BLaER1 (cell line): ENCODE measurements around the gene POTEF.
"Not testable (repeated sequence)": the region's sequence is repeated elsewhere in the genome, so short reads cannot be mapped to it uniquely, and the experiment has no call there.

Source experiments
- H3K27ac ChIP-seq: shearing (Covaris generic); formaldehyde crosslinking; 2 replicates; pipeline ENCODE4 v1.8.1; 2022
- H3K27me3 ChIP-seq: shearing (Covaris generic); formaldehyde crosslinking; 2 replicates; pipeline ENCODE4 v1.8.1; 2022
- H3K36me3 ChIP-seq: shearing (Covaris generic); formaldehyde crosslinking; 2 replicates; pipeline ENCODE4 v1.8.1; 2022
- H3K4me1 ChIP-seq: shearing (Covaris generic); formaldehyde crosslinking; 2 replicates; pipeline ENCODE4 v1.8.1; 2022
- H3K4me2 ChIP-seq: shearing (Covaris generic); formaldehyde crosslinking; 2 replicates; pipeline ENCODE4 v1.8.1; 2022
- H3K4me3 ChIP-seq: shearing (Covaris generic); formaldehyde crosslinking; 2 replicates; pipeline ENCODE4 v1.8.1; 2022
- H3K9ac ChIP-seq: shearing (Covaris generic); formaldehyde crosslinking; 2 replicates; pipeline ENCODE4 v1.8.1; 2022
- H3K9me3 ChIP-seq: shearing (Covaris generic); formaldehyde crosslinking; 2 replicates; pipeline ENCODE4 v1.8.1; 2022
- H4K20me1 ChIP-seq: shearing (Covaris generic); formaldehyde crosslinking; 2 replicates; pipeline ENCODE4 v1.8.1; 2022
- Cebpa-rat ChIP-seq: shearing (Covaris generic); IDR thresholded peaks from 2 replicates; pipeline ENCODE4 v1.8.1; 2022

The POTEF gene

DNA sequence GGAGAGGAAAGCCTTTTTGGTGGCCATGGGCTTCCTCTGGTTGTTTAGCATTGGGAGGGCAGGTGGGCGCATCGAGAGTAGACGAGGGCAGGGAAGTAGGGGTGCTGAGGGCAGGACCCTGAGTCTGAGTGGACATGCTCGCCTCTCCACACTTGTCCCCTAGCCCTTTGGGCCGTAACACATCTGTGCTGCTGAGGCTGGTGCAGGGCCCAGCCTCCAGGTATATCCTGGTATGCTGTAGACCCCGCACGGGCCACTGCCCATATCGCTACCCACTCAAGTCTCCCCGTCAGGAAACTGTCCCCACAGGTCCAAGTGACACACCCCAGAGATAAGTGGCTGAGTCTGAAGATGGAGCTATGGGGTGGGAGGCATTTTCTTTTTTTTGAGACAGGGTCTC is 29.6 kb upstream of the POTEF start:
- peaks cover 81% of the 10 kb centered on the region for H4K20me1 ChIP-seq
- peaks cover 63% of the 10 kb centered on the region for H3K36me3 ChIP-seq
- H3K27ac ChIP-seq = peak overlapping the region; percentile 92
- 0 out of 2 replicates have a peak overlapping the region, but pooled peaks have one; percentile 38 for H3K9ac ChIP-seq
- no peaks in the 10 kb centered on the region for H3K27me3 ChIP-seq
- H3K4me3 ChIP-seq = no peak overlapping the region
- H3K4me1 ChIP-seq = peaks cover 56% of the 10 kb centered on the region
- no peaks in the 10 kb centered on the region for H3K9me3 ChIP-seq
- no peak for TF ChIP-seq Cebpa-rat
- H3K4me2 ChIP-seq = peak overlapping the region; percentile 86

DNA sequence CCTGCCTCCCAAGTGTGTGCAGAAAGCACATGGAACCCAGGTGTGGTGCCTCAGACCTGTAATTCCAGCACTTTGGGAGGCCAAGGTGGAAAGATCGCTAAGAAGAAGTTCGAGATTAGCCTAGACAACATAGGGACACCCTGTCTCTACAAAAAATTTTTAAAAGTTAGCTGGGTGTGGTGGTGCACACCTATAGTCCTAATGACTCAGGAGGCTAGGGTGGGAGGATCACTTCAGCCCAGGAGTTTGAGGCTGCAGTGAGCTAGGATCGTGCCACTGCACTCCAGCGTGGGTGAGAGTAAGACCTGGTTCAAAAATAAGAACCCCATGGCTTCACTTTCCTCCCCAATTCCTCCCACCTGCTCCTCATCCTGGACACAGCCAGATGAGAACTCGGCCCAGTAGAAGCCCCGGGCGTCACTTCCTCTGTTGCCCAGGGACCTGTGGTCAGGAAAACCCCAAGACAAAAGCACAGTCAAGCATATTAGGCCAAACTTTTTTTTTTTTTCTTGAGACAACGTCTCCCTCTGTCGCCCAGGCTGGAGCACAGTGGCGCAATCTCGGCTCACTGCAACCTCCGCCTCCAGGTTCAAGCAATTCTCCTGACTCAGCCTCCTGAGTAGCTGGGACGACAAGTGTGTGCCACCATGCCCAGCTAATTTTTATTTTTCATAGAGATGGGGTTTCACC is 28.9 kb upstream of the POTEF start:
- Histone ChIP-seq H3K36me3 (peaks cover 63% of the 10 kb centered on the region), H3K9ac (peak overlapping the region; percentile 71), H3K27ac (peak overlapping the region; percentile 92), H3K4me3 (peak overlapping the region; percentile 48; the same call in 1 of the 2 replicates), H4K20me1 (peaks cover 79% of the 10 kb centered on the region), H3K4me2 (peak overlapping the region; percentile 86), H3K4me1 (peaks cover 56% of the 10 kb centered on the region)
- H3K9me3 ChIP-seq, H3K27me3 ChIP-seq: not testable (repeated sequence)
- TF ChIP-seq Cebpa-rat = peak; percentile 93

DNA sequence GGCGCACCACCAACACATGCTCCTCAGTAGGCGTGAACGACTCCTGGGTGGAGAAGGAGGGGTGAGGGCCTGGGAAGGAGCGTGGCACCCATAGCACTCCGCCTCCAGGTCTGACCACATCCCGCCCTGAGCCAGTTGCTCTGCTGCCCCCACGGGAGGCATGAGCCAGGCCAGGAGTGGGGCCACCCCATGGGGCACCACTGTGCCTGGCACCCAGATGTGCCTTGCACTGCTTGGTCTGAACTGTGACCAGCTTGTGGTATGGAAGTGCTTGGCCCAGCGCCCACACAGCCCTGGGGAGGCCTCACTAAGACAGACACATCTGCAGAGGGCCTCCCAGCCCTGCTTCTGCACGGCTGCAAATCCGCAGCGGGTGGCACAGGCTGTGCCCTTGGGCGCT is 28.3 kb upstream of the POTEF start:
- Histone ChIP-seq H3K4me3 (peak overlapping the region; percentile 48; the same call in 1 of the 2 replicates), H3K4me1 (peaks cover 56% of the 10 kb centered on the region), H3K36me3 (peaks cover 63% of the 10 kb centered on the region), H3K27ac (peak overlapping the region; percentile 92), H3K4me2 (peak overlapping the region; percentile 86), H3K9ac (peak overlapping the region; percentile 71), H4K20me1 (peaks cover 72% of the 10 kb centered on the region)
- not testable (repeated sequence) for H3K9me3 ChIP-seq, H3K27me3 ChIP-seq

DNA sequence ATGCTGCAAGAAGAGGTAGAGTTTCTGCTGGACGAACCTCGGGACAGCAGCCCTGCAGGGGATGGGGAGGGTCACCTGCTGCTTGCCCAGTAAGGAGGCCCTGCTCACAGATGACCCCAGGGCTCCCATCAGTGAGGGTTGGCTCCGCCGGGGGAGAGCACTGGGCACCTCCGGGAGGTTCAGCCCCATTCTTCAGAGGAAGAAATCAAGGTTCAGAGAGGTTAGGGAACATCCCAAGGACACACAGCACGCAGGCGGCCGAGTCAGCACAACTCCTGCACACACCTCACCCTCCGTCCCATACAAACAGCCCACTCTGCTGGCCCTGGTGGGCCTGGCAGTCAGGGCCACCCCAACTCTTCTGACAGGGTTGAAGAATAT is 27.6 kb upstream of the POTEF start:
- Histone ChIP-seq H3K27ac (peak overlapping the region; percentile 47), H3K9me3 (no peaks in the 10 kb centered on the region), H4K20me1 (peaks cover 66% of the 10 kb centered on the region), H3K4me1 (peaks cover 56% of the 10 kb centered on the region), H3K4me3 (no peak overlapping the region), H3K36me3 (peaks cover 66% of the 10 kb centered on the region), H3K9ac (no peak overlapping the region; the same call in 1 of the 2 replicates), H3K27me3 (no peaks in the 10 kb centered on the region), H3K4me2 (peak overlapping the region; percentile 86)
- TF ChIP-seq Cebpa-rat = no peak

DNA sequence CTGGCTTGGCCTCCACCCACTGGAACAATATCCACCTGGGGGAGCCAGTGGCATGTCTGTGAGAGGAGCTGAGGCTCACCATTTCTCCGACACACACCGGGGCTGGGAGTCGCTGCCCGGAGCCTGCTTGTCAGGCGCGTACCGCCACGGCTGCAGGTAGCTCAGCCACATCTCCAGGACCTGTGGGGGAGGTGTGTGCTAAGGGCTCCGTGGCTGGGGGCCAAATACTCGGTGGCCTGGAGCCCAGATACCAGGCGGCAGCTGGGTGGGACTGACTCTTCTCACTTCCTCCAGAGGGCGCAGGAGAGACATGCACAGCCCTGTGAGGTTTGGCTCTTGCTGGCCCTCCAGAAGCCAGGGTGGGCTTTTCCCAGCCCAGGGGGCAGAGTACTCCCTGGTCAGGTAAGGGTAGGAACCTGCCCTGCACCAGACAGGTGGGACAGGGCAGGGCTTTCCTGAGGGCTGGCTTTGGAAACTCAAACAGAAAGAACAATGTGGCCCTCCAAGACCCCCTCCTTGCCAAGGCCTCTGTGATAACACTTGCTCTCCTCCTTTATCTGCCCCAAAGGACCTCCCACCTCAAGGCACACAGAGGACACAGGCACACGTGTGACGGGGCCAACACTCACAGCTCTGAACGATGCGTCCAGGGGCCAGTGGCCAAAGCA is 27.1 kb upstream of the POTEF start:
- Histone ChIP-seq H4K20me1 (peaks cover 60% of the 10 kb centered on the region), H3K36me3 (peaks cover 63% of the 10 kb centered on the region), H3K4me1 (peaks cover 51% of the 10 kb centered on the region), H3K4me2 (peak overlapping the region; percentile 86), H3K27ac (peak overlapping the region; percentile 47)
- H3K9ac ChIP-seq, H3K9me3 ChIP-seq, H3K4me3 ChIP-seq, H3K27me3 ChIP-seq: not testable (repeated sequence)

DNA sequence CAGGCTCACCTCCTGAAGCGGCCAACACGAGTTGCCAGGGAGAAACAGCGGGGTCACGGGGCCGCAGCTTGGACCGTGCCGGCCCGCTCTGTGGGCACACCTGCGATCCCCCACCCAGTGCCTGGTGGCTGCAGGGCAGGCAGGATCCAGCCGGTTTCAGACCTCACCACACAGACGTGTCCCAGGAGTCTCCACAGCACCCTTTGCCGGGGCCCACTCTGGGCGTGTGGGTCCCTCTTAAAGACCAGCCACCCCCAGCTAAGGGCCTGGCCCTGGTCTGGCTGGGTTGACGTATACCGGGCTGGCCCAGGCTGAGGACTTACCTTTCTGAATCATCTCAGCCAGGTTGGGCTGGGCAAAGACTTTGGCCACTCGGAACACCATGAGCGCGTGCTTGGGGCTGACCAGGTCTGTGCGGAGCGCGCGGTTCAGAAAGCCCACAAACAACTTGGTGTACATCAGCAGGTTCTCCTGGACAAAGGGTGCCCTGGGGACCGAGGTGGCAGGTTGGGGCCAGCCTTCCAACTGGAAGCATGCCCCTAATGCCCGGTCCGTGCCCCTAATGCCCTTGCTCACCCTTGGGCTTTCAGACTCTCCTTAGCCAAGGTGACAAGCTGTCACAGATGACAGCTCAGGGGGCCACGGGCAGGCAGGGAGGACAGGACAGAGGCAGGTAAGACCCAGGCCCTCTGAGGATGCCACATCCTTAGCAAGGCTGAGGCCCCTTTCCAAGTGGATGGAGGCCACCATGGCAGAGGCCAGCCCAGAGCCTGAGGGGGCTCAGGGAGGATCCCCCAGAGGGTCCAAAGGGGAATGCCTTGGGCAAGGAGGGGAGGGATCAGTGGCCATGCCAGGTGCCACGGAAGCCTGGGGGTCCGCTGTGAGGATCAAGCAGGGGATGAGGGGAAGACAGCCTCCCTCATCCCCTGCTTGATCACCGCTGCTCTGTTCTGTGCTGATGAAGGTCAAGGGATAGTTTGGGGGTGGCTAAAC is 26.0 kb upstream of the POTEF start:
- peaks cover 70% of the 10 kb centered on the region for H3K36me3 ChIP-seq
- no peak for TF ChIP-seq Cebpa-rat
- H3K4me1 ChIP-seq = peaks cover 44% of the 10 kb centered on the region

DNA sequence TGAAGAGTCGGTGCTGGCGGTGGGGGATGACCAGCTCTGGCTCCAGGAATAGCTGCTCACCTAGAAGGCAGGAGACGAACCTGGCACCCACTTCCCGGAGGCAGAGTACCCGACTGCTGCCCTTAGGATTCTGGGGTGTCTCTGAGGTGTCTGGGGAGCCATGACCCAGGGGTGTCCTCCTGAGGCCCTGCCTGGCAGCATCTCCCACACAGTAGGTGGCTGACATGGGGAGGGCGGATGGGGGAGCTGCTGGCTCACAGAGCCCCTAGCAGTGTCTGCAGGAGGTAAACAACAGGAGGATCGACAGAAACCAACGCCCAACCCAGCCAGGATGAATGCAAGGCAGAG is 25.4 kb upstream of the POTEF start:
- H3K9me3 ChIP-seq, H3K27me3 ChIP-seq, H3K4me2 ChIP-seq, H3K27ac ChIP-seq, H3K9ac ChIP-seq, H3K4me3 ChIP-seq: not testable (repeated sequence)
- peaks cover 39% of the 10 kb centered on the region for H3K4me1 ChIP-seq
- peaks cover 43% of the 10 kb centered on the region for H4K20me1 ChIP-seq
- peaks cover 63% of the 10 kb centered on the region for H3K36me3 ChIP-seq

More for the DNA sequence above, 26.0 kb upstream of the POTEF start:
- Histone ChIP-seq H4K20me1 (peaks cover 50% of the 10 kb centered on the region), H3K27me3 (no peaks in the 10 kb centered on the region), H3K27ac (0 out of 2 replicates have a peak overlapping the region, but pooled peaks have one; percentile 6), H3K9ac (no peak overlapping the region), H3K4me2 (no peak overlapping the region), H3K4me3 (no peak overlapping the region), H3K9me3 (no peaks in the 10 kb centered on the region)

DNA sequence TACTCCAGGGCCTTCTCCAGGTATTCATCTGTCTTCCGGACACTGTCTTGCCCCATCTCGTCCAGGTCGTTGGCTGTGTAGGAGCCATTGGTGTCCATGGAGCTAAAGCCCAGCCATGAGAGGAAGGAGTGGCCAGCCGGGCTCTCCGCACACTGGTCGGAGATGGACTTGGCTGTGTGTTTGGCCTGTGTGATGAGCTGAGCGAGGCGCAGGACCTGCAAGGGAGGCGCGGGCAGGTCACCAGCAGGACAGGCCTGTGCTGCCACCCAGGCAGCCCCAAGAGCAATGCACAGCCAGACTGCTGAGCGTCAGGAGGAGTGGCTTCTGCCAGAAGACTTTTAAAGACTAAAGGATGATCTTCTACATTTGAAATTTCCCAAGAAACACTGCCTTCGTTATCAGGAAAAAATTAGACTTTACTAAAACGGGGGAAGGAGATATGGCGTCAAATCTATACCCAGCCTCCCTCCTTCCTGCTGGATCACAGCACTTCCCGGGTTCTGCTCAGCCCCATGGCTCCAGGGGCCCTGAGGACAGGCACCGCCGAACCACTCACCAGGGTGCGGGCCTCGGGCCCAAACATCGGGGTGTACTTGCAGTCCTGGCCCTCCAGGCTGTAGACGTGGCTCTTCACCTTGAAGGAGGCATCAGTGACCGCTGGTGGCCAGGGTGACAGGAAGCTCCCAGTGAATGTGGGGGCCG is 24.9 kb upstream of the POTEF start:
- H3K9me3 ChIP-seq, H3K27ac ChIP-seq, H3K9ac ChIP-seq, H3K4me3 ChIP-seq, H3K4me2 ChIP-seq, H3K27me3 ChIP-seq: not testable (repeated sequence)
- Histone ChIP-seq H4K20me1 (peaks cover 38% of the 10 kb centered on the region), H3K4me1 (peaks cover 39% of the 10 kb centered on the region), H3K36me3 (peaks cover 59% of the 10 kb centered on the region)

DNA sequence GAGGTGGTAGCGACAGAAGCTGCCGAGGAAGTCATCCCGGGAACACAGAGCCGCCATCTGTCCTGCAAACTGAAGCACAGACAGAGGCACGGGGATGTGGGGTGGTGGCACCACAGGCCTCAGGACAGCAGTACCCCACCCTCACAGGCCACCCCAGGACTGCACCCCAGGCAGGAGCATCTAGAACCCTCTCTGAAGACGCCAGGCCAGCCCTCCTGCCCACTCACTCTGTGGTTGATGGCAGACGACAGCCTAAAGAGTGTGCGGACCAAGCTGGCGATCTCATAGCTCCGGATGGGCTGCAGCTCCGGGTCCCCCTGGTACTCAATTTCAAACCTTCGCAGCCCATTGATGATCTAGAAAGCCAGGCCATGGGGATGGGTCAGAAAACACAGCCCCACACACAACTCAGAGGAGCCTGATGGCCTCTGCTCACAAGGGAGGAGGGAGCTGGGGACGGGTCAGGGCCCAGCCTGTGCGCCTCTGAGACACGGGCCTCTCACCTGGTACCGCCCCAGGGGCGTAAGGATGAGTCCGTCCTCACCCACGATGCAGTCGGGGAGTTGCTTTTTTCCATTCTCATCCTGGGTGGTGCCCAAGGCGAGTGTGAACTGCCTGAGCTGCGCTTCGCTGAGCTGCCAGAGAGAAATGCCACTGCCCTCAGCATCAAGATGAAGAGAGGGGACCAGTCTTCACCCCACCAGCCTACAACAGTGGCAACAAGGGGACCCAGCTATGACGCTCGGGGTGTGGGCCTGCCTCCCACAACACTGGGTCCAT is 24.0 kb upstream of the POTEF start:
- H4K20me1 ChIP-seq = peaks cover 30% of the 10 kb centered on the region
- TF ChIP-seq Cebpa-rat = no peak
- H3K36me3 ChIP-seq = peaks cover 56% of the 10 kb centered on the region

DNA sequence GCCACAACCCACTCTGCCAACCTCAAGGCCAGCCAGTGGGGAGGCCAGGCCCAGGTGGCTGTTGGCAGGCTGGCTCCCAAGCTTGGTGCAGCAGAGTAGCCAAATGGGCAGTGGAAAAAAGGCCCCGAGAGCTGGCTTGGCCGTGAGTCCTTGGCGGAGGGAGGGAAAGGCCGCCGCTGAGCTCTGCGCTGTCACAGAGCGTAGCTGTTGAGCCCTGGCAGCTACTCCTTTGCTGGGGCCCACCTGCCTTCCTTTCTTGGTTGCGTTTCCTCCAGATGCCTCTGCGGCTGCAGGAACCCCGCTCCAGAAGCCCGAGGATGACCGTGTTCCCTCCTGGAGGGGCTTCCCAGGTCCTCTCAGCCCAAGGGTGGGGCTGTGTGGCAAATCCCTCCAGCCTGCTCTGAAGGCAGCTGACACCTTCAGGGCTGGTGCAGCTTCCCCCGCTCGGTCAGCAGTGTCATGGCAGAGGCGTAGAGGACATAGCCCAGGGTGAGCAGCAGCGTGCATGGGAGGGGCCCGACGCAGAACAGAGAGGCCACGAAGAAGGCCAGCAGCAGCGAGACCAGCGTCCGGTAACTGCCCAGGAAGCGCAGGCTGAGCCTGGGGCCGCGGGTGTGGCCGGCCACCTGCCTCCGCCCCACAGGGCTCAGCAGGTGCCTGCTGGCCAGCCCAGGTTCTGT is 23.3 kb upstream of the POTEF start:
- H3K9ac ChIP-seq, H3K27me3 ChIP-seq, H3K4me2 ChIP-seq, H3K27ac ChIP-seq, H3K9me3 ChIP-seq, H3K4me3 ChIP-seq: not testable (repeated sequence)
- Histone ChIP-seq H3K36me3 (peaks cover 56% of the 10 kb centered on the region), H3K4me1 (peaks cover 29% of the 10 kb centered on the region), H4K20me1 (peaks cover 24% of the 10 kb centered on the region)

More for the DNA sequence above, 24.0 kb upstream of the POTEF start:
- Histone ChIP-seq H3K27ac (no peak overlapping the region), H3K27me3 (no peaks in the 10 kb centered on the region), H3K4me3 (no peak overlapping the region), H3K4me1 (peaks cover 36% of the 10 kb centered on the region), H3K4me2 (no peak overlapping the region), H3K9ac (no peak overlapping the region), H3K9me3 (no peaks in the 10 kb centered on the region)

DNA sequence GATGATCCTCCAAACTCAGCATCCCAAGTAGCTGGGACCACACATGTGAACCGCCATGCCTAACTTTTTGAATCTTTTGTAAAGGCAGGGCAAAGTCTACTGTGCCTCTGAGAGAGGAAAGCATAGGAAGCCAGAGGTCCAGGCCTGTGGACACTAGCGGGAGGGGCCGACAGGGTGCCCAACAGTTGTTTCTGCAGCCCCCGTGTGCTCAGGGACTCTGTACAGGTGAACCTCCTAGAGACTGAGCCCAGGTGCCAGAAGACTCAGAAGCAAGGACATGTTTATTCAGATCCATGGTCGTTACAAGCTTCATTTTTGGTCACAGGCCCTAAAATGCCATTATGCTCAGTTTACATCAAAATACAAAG is 22.1 kb upstream of the POTEF start:
- not testable (repeated sequence) for H3K9ac ChIP-seq, H3K9me3 ChIP-seq, H3K27me3 ChIP-seq, H3K27ac ChIP-seq, H3K4me2 ChIP-seq, H3K4me3 ChIP-seq
- Histone ChIP-seq H3K36me3 (peaks cover 56% of the 10 kb centered on the region), H4K20me1 (peaks cover 15% of the 10 kb centered on the region), H3K4me1 (peaks cover 17% of the 10 kb centered on the region)
